Measurements from ENCODE around the gene SPTA1. TPM values are rescaled to one million over a fixed set of nuclear protein-coding genes. Genes with fewer than 3 reads are reported as not detected.

The SPTA1 gene
- total and polyA plus RNA-seq, 4 donors, result 0.02 to 21.1 (median 0.24) TPM

DNA sequence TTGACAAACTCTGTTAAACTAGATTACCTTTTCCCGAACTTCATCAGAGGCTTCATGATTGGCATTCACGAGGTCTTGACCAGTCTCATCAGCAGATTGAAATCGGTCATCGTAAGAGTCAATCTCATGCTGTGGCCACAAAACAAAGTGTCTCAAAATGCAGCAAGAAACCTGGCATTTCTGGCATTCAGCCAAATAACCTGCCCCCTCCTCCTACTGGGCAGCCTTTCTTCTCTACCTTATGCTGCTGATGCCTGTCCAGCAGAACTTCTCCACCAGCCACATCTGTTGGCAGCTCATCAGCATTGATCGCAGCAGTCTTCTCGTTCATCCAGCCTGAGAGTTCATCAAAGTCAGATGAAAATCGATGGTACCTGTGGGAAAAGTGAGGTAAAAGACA lies 12.2 kb downstream of the SPTA1 start:
- no peaks in the 10 kb centered on the region for H3K36me3 ChIP-seq (ENCODE audit: control insufficient read depth in 4 of 4, insufficient read depth in 4 of 4, low read length in 4 of 4)
- no peak overlapping the region for H3K27ac ChIP-seq (ENCODE audit: low read depth in 1 of 2, low read length in 1 of 2)
- no peak for DNase-seq
- peaks cover 0 to 2% (median 0%) of the 10 kb centered on the region in 4 donors for H3K9me3 ChIP-seq (ENCODE audit: control insufficient read depth in 4 of 4, insufficient read depth in 3 of 4, low read length in 3 of 4)
- H3K27me3 ChIP-seq (ENCODE audit: control insufficient read depth in 3 of 3, insufficient read depth in 3 of 3, low read length in 2 of 3), result no peaks in the 10 kb centered on the region
- TF ChIP-seq, protein P1, sequence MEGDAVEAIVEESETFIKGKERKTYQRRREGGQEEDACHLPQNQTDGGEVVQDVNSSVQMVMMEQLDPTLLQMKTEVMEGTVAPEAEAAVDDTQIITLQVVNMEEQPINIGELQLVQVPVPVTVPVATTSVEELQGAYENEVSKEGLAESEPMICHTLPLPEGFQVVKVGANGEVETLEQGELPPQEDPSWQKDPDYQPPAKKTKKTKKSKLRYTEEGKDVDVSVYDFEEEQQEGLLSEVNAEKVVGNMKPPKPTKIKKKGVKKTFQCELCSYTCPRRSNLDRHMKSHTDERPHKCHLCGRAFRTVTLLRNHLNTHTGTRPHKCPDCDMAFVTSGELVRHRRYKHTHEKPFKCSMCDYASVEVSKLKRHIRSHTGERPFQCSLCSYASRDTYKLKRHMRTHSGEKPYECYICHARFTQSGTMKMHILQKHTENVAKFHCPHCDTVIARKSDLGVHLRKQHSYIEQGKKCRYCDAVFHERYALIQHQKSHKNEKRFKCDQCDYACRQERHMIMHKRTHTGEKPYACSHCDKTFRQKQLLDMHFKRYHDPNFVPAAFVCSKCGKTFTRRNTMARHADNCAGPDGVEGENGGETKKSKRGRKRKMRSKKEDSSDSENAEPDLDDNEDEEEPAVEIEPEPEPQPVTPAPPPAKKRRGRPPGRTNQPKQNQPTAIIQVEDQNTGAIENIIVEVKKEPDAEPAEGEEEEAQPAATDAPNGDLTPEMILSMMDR (IDR thresholded peaks at IDR 0.05; ENCODE audit: control extremely low read depth, extremely low read depth), result no peak
- H3K4me1 ChIP-seq (ENCODE audit: control insufficient read depth in 5 of 5, insufficient read depth in 5 of 5, low read length in 5 of 5), result no peaks in the 10 kb centered on the region
- ATAC-seq (ENCODE audit: insufficient read depth, low FRiP score), result no peak
- 91 to 97% methylated on average over 7 of the region's 7 CpGs for WGBS, 2 donors
- no peak overlapping the region for H3K9ac ChIP-seq (ENCODE audit: insufficient read depth in 1 of 2, low read length in 2 of 2)
- H3K4me3 ChIP-seq, result no peak overlapping the region

DNA sequence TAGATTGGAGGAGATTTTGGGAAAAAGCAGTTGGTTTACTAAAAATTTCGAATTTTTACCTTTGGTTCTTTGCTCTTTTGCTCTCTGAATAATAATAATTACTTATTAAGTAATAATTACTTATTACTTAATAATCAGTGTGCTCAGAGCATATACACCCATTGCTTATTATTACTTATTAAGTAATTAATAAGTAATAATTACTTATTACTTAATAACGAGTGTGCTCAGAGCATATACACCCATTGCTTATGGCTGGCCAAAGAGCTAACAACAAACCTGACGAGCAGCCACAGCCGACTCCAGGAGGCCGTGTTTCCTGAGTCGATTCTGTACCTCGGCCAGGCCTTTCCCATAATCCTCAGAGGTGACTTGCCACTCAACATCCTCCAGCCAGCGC lies 20.5 kb downstream of the SPTA1 start:
- H3K4me1 ChIP-seq (ENCODE audit: control insufficient read depth in 5 of 5, insufficient read depth in 5 of 5, low read length in 5 of 5), result no peaks in the 10 kb centered on the region
- no peaks in the 10 kb centered on the region for H3K27me3 ChIP-seq (ENCODE audit: control insufficient read depth in 3 of 3, insufficient read depth in 3 of 3, low read length in 2 of 3)
- DNase-seq (no peak), ATAC-seq (ENCODE audit: insufficient read depth, low FRiP score) (no peak)
- WGBS, 2 donors, result 79 to 83% methylated on average over 8 of the region's 8 CpGs
- no peak overlapping the region for H3K27ac ChIP-seq (ENCODE audit: low read depth in 1 of 2, low read length in 1 of 2)
- no peak overlapping the region for H3K9ac ChIP-seq (ENCODE audit: insufficient read depth in 1 of 2, low read length in 2 of 2)
- TF ChIP-seq, protein P1 (IDR thresholded peaks at IDR 0.05; ENCODE audit: control extremely low read depth, extremely low read depth), result no peak
- peaks cover 0 to 2% (median 0%) of the 10 kb centered on the region in 4 donors for H3K9me3 ChIP-seq (ENCODE audit: control insufficient read depth in 4 of 4, insufficient read depth in 3 of 4, low read length in 3 of 4)
- H3K36me3 ChIP-seq (ENCODE audit: control insufficient read depth in 4 of 4, insufficient read depth in 4 of 4, low read length in 4 of 4), result no peaks in the 10 kb centered on the region
- no peak overlapping the region for H3K4me3 ChIP-seq

DNA sequence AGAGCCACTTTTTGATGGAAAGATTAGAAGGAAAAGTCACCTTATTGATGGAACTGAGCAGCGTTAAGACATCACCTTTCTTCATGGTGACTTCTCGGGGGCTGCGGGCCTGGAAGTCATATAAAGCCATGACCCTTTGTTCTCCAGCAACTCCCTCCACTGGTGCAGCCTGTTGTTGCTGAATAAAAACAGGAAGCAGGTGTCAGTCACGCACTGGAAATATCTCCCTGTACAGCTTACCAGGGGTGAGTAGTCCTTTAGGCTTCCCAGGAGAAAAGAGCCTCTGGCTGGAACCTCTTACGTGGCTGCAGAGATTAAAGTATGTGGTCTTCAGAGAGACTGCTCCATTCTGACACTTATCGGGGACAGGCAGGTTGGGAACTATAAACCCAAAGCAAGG lies 31.9 kb downstream of the SPTA1 start:
- DNase-seq (peak in 2 of 3 donors; percentile 21 to 45), ATAC-seq (ENCODE audit: insufficient read depth, low FRiP score) (no peak)
- Histone ChIP-seq H3K27ac (ENCODE audit: low read depth in 1 of 2, low read length in 1 of 2) (no peak overlapping the region), H3K9ac (ENCODE audit: insufficient read depth in 1 of 2, low read length in 2 of 2) (no peak overlapping the region), H3K27me3 (ENCODE audit: control insufficient read depth in 3 of 3, insufficient read depth in 3 of 3, low read length in 2 of 3) (no peaks in the 10 kb centered on the region), H3K9me3 (ENCODE audit: control insufficient read depth in 4 of 4, insufficient read depth in 3 of 4, low read length in 3 of 4) (no peaks in the 10 kb centered on the region), H3K36me3 (ENCODE audit: control insufficient read depth in 4 of 4, insufficient read depth in 4 of 4, low read length in 4 of 4) (no peaks in the 10 kb centered on the region), H3K4me1 (ENCODE audit: control insufficient read depth in 5 of 5, insufficient read depth in 5 of 5, low read length in 5 of 5) (no peaks in the 10 kb centered on the region), H3K4me3 (no peak overlapping the region)
- TF ChIP-seq, protein P1 (IDR thresholded peaks at IDR 0.05; ENCODE audit: control extremely low read depth, extremely low read depth), result no peak
- 19 to 42% methylated on average over 6 of the region's 6 CpGs for WGBS, 2 donors

DNA sequence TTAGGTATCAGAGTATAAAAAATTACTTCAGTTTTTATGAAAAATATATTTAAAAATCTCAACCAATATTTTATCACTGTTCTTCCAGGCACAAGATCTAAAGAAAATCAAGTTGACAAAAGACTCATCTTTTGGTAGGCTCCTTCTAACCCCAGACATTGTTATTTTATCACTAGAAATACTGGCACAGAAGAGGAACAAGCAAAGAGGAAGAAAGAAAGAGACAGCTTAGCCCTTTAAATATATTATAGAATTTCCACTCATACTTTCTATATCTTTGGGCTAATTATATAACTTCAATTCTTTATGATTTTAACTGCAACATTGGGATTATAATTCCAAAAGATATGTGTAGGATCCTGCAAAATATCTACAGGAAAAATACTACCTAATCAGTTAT lies 32.4 kb downstream of the SPTA1 start:
- ATAC-seq (ENCODE audit: insufficient read depth, low FRiP score) (no peak), DNase-seq (no peak)
- Histone ChIP-seq H3K9ac (ENCODE audit: insufficient read depth in 1 of 2, low read length in 2 of 2) (no peak overlapping the region), H3K36me3 (ENCODE audit: control insufficient read depth in 4 of 4, insufficient read depth in 4 of 4, low read length in 4 of 4) (no peaks in the 10 kb centered on the region), H3K4me3 (no peak overlapping the region), H3K9me3 (ENCODE audit: control insufficient read depth in 4 of 4, insufficient read depth in 3 of 4, low read length in 3 of 4) (no peaks in the 10 kb centered on the region), H3K27ac (ENCODE audit: low read depth in 1 of 2, low read length in 1 of 2) (no peak overlapping the region), H3K27me3 (ENCODE audit: control insufficient read depth in 3 of 3, insufficient read depth in 3 of 3, low read length in 2 of 3) (no peaks in the 10 kb centered on the region), H3K4me1 (ENCODE audit: control insufficient read depth in 5 of 5, insufficient read depth in 5 of 5, low read length in 5 of 5) (no peaks in the 10 kb centered on the region)
- TF ChIP-seq, protein P1 (IDR thresholded peaks at IDR 0.05; ENCODE audit: control extremely low read depth, extremely low read depth), result no peak

Data from lung (tissue), 12 donors.